Right lobe of liver (tissue), 6 donors: ENCODE data around the gene RTL5. TPM values are rescaled to one million over a fixed set of nuclear protein-coding genes. Genes with fewer than 3 reads are reported as not detected.

Source experiments
- ATAC-seq, 4 donors: fragments of 200-7000 bp; cut with Tn5 transposase; one replicate each; pipeline ENCODE4 v1.9.1; 2020; ENCODE audit warnings: mild to moderate bottlenecking in 4 of 4, moderate library complexity in 4 of 4
- DNase-seq, 3 donors: peaks; one replicate each; pipeline ENCODE4 v3.0.0-alpha.2; 2020
- H3K27ac ChIP-seq, 3 donors: fragments of 200-600 bp; one replicate each; pipeline ENCODE4 v1.8.0; 2022
- H3K27me3 ChIP-seq, 2 donors: fragments of 200-600 bp; one replicate each; pipeline ENCODE4 v1.8.0; 2022
- H3K36me3 ChIP-seq, 4 donors: fragments of 200-600 bp; sonication (generic) in 1 of 4; one replicate each; pipeline versions ENCODE4 v1.5.1 to v1.8.0; 2017 to 2022; ENCODE audit warnings: control low read depth in 1 of 4
- H3K4me1 ChIP-seq, 4 donors: fragments of 200-600 bp; sonication (generic) in 1 of 4; one replicate each; pipeline versions ENCODE4 v1.5.1 to v1.8.0; 2017 to 2022; ENCODE audit warnings: control low read depth in 1 of 4
- H3K4me3 ChIP-seq, 3 donors: fragments of 200-600 bp; one replicate each; pipeline ENCODE4 v1.8.0; 2022
- H3K9me3 ChIP-seq, 4 donors: fragments of 200-600 bp; sonication (generic) in 1 of 4; one replicate each; pipeline versions ENCODE4 v1.5.1 to v1.8.0; 2017 to 2022; ENCODE audit warnings: control low read depth in 1 of 4
- POLR2A ChIP-seq: fragments of 450-650 bp; IDR thresholded peaks from one replicate; pipeline ENCODE4 v1.6.1; 2017; ENCODE audit warnings: antibody characterized with exemption, mild to moderate bottlenecking
- WGBS: methylation state at CpG from one replicate; pipeline ENCODE4 v1.1.6; 2018; ENCODE audit warnings: low coverage, low lambda C conversion rate; ENCODE audit not compliant: insufficient coverage; ENCODE audit errors: missing lambda C conversion rate; 5-methylcytosine and 5-hydroxymethylcytosine counted together
- intact Hi-C, 2 donors: fragments of 100-400 bp; cut with DNase I; formaldehyde crosslinking; loops; one replicate each; pipeline versions ENCODE4 v1.11.2 to v1.14.1; 2022
- total RNA-seq, 6 experiments: library from RNA; depleted of rRNA in 2 of 6; stranded (reverse); fragments of >200 nt in 2 of 6; fragmentation: NEBNext Ultra II Directional in 3 of 6; extraction: Animal tissue kit (Norgen Biotek cat#: 25700) in 3 of 6; gene quantifications; one replicate each; pipeline versions ENCODE4 v1.1.0 to v1.2.4, GENCODE V29; 2016 to 2023
- TF ChIP-seq, protein P1 (sequence below), 4 donors: fragments of 200-600 bp in 3 of 4; fragments of 450-650 bp in 1 of 4; IDR thresholded peaks; one replicate each; pipeline versions ENCODE4 v1.5.1 to v1.8.0; 2016 to 2022; ENCODE audit warnings: antibody characterized with exemption in 4 of 4, mild to moderate bottlenecking in 2 of 4
- donor health status: DM: no; HTN: yes; CAD: no.
- donor health status: DM: no; HTN: no; CAD: no.
- donor health status: DM: no; HTN: no; CAD: no.
- donor health status: DM: no; HTN: yes; CAD: no.
- donor health status: DM: no; HTN: yes; CAD: no.

Gene RTL5
- total RNA-seq, 6 experiments from 2014 or later = 1.2 to 4.1 (median 2.5) TPM

DNA sequence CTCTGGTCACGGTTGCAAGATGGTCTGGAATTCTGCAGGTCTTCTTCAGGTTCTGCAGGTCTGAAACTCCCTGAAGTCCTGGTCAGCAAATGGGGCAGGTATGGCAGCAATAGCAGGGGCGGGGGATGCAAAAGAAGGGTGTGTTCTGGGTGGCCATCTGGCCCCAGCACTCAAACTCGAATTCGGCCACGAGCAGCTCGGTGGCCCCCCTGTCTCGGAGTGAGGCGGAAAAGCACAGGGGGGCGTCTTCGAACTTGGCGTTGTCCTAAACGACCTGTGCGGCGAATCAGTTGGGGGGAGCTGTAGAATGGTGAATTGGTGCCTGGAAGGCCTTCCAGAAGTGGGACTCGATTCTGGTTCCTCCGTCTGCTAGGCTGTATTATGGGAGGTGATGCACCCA lies 2.1 kb downstream of the RTL5 start:
- Histone ChIP-seq H3K4me3 (no peak overlapping the region), H3K4me1 (peaks cover 0 to 5% (median 2%) of the 10 kb centered on the region in 4 donors), H3K27me3 (no peaks in the 10 kb centered on the region), H3K27ac (no peak overlapping the region), H3K36me3 (no peaks in the 10 kb centered on the region), H3K9me3 (no peaks in the 10 kb centered on the region)
- ATAC-seq (no peak), DNase-seq (no peak)
- intact Hi-C loops = loop anchor here (10.0 kb wide), 2 partner anchors 105 to 135 kb away; no protein-coding TSS in a partner anchor
- TF ChIP-seq, protein P1, sequence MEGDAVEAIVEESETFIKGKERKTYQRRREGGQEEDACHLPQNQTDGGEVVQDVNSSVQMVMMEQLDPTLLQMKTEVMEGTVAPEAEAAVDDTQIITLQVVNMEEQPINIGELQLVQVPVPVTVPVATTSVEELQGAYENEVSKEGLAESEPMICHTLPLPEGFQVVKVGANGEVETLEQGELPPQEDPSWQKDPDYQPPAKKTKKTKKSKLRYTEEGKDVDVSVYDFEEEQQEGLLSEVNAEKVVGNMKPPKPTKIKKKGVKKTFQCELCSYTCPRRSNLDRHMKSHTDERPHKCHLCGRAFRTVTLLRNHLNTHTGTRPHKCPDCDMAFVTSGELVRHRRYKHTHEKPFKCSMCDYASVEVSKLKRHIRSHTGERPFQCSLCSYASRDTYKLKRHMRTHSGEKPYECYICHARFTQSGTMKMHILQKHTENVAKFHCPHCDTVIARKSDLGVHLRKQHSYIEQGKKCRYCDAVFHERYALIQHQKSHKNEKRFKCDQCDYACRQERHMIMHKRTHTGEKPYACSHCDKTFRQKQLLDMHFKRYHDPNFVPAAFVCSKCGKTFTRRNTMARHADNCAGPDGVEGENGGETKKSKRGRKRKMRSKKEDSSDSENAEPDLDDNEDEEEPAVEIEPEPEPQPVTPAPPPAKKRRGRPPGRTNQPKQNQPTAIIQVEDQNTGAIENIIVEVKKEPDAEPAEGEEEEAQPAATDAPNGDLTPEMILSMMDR (IDR thresholded peaks at IDR 0.05) = no peak
- no peak for TF ChIP-seq POLR2A
- 75% methylated on average over 4 of the region's 16 CpGs for WGBS

DNA sequence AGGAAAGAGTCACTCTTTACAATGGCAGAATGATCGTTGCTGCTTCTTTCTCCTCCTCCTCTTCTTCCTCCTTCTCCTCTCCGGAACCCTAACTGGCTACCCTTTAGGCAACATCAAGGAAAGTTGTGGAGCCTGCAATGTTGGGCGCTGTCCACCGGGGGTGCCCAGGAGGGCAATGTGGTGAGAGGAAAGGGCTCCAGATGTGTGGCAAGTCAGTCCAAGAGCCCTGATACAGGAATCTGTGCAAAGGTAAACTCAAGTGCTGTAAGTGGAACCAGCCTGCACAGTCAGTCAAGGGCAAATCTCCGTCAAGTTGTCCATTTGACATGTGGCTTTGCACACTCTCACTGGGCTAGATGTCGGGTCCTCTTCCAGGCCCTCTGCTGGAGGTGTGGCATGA lies 2.8 kb downstream of the RTL5 start:
- intact Hi-C loops = loop anchor here (10.0 kb wide), 2 partner anchors 104 to 134 kb away; no protein-coding TSS in a partner anchor
- no peaks in the 10 kb centered on the region for H3K9me3 ChIP-seq
- H3K4me1 ChIP-seq = peaks cover 0 to 5% (median 2%) of the 10 kb centered on the region in 4 donors
- H3K27me3 ChIP-seq = no peaks in the 10 kb centered on the region
- H3K36me3 ChIP-seq = no peaks in the 10 kb centered on the region
- no peak overlapping the region for H3K4me3 ChIP-seq
- TF ChIP-seq POLR2A = no peak
- TF ChIP-seq, protein P1 (IDR thresholded peaks at IDR 0.05) = peak; percentile 26 to 33 (median 32)
- DNase-seq = no peak
- WGBS = 48% methylated on average over 6 of the region's 6 CpGs
- no peak for ATAC-seq
- H3K27ac ChIP-seq = peak overlapping the region in 2 of 3 donors; percentile 20 to 30

DNA sequence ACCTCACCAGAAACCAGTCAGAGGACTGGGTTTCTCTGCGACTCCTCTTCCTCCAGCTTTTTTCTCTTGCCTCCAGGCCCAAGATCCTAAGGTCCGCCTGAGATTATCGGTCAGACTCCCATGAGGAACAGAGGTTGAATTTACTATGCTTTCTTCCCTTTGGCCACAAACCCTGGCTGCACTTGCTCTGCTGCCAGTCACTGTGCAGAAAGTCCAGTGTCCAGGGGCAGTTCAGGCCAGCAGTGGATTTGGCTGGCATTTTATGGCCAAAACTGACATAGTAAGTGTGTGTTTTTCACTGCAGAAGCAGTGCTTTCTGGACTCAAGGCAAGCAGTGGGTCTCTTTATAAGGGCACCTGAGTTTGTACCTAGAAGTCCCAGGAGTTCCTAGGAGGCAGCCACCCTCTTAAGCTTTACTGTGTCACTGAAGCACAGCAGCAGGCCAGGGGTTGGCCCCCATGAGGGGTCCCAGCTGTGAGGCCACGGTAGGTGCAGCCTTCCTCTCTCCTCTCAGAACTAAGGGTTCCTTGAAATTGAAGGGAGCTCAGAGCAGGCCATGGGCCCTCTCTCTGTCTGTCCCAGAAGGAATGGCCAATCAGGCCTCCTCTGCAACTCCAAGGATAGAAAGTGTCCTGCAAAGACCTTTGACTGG lies 3.4 kb downstream of the RTL5 start:
- Histone ChIP-seq H3K36me3 (no peaks in the 10 kb centered on the region), H3K4me1 (peaks cover 0 to 5% (median 2%) of the 10 kb centered on the region in 4 donors), H3K27me3 (no peaks in the 10 kb centered on the region), H3K9me3 (no peaks in the 10 kb centered on the region), H3K27ac (peak overlapping the region in 2 of 3 donors; percentile 20 to 30), H3K4me3 (no peak overlapping the region)
- DNase-seq = peak in 1 of 3 donors; percentile 66
- peak in 3 of 4 donors; percentile 22 to 51 (median 36) for ATAC-seq
- intact Hi-C loops = loop anchor here (10.0 kb wide), 2 partner anchors 104 to 134 kb away; no protein-coding TSS in a partner anchor
- 45% methylated on average over 3 of the region's 4 CpGs for WGBS
- TF ChIP-seq, protein P1 (IDR thresholded peaks at IDR 0.05) = no peak
- no peak for TF ChIP-seq POLR2A

DNA sequence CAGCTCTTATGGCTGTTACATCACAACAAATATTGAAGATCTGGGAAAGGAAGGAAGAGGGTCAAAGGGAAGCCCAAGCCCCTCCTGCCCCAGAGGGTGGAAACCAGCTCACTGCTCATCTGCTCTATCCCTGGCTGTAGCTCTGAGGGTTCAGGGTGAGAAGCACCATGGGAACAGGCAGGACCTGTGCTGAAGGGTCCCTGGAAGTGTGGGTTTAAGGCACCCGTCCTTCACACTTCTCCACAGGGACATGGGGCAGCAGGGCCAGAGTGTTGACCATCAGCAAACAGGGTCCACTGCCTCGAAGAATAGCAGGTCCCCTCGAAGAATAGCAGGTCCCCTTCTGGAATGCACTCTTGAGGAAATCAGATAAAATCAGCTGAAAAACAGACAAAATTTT lies 4.4 kb downstream of the RTL5 start:
- no peaks in the 10 kb centered on the region for H3K36me3 ChIP-seq
- peaks cover 0 to 5% (median 2%) of the 10 kb centered on the region in 4 donors for H3K4me1 ChIP-seq
- H3K27ac ChIP-seq = no peak overlapping the region
- H3K9me3 ChIP-seq = no peaks in the 10 kb centered on the region
- 41% methylated on average over 3 of the region's 3 CpGs for WGBS
- intact Hi-C loops = loop anchor here (10.0 kb wide), 2 partner anchors 103 to 133 kb away; no protein-coding TSS in a partner anchor
- no peak for TF ChIP-seq POLR2A
- TF ChIP-seq, protein P1 (IDR thresholded peaks at IDR 0.05) = no peak
- no peaks in the 10 kb centered on the region for H3K27me3 ChIP-seq
- DNase-seq (no peak), ATAC-seq (no peak)
- H3K4me3 ChIP-seq = no peak overlapping the region
